Transverse colon (tissue), 4 donors: ENCODE measurements around the gene ZNF415.

Experiments used
- POLR2A ChIP-seq: fragments of 450-650 bp; IDR thresholded peaks from one replicate; pipeline ENCODE4 v1.6.1; 2016; ENCODE audit warnings: antibody characterized with exemption, mild to moderate bottlenecking, moderate library complexity
- POLR2AphosphoS5 ChIP-seq, 3 donors: sonication (generic); formaldehyde crosslinking; IDR thresholded peaks; one replicate each; pipeline ENCODE4 v1.6.1; 2016; ENCODE audit warnings: antibody characterized with exemption in 3 of 3
- TF ChIP-seq, protein P1 (sequence below), 5 experiments: fragments of 200-600 bp in 3 of 5; fragments of 450-650 bp in 2 of 5; sonication (generic) in 3 of 5; IDR thresholded peaks; 1 replicate in 2 of 5; 2 replicates in 3 of 5; pipeline ENCODE4 v1.5.1; 2016 to 2017; ENCODE audit warnings: antibody characterized with exemption in 5 of 5, inconsistent platforms in 3 of 5, mild to moderate bottlenecking in 2 of 5, moderate library complexity in 1 of 5

DNA sequence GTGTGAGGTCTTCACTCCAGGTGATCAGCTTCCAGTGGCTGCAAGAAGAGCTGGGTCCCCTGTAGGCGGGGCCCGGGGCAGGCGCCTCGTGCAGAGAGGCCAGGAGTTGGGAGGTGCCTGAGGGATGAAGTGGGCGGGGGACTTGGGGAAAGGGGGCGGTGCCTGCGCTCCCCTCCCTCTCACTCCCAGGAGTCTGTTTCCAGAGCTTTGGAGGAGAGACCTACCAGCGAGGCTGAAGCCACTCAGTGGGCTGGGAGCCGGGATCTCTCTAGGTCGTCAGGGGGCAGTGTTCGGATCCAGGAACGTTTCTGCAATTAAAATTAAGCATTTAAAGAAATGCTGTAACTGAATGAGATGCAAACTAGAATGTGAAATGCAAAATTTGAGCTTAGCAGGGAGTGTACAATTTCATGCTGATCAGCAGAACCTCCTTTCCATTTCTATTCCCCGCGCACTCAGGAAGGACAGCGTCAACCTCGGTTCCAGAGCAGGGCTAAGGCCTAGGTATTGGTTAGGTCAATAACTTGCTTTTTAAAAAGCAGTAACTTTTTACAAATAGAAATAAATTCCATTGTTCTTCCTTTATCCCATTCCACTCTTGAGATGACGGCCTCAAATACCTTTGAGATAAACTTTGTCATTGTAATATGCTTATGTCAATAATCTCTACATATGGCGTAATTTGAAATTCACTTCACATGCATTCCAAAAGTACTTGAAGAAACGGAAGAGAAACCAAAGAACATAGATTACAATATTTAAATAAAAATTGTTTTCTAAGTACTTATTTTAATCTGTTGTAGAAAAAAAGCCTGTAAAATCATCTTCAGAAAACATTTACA, 41.1 kb downstream of the ZNF415 start:
- TF ChIP-seq, protein P1, sequence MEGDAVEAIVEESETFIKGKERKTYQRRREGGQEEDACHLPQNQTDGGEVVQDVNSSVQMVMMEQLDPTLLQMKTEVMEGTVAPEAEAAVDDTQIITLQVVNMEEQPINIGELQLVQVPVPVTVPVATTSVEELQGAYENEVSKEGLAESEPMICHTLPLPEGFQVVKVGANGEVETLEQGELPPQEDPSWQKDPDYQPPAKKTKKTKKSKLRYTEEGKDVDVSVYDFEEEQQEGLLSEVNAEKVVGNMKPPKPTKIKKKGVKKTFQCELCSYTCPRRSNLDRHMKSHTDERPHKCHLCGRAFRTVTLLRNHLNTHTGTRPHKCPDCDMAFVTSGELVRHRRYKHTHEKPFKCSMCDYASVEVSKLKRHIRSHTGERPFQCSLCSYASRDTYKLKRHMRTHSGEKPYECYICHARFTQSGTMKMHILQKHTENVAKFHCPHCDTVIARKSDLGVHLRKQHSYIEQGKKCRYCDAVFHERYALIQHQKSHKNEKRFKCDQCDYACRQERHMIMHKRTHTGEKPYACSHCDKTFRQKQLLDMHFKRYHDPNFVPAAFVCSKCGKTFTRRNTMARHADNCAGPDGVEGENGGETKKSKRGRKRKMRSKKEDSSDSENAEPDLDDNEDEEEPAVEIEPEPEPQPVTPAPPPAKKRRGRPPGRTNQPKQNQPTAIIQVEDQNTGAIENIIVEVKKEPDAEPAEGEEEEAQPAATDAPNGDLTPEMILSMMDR (IDR thresholded peaks at IDR 0.05) = no peak
- TF ChIP-seq POLR2A = no peak
- no peak for TF ChIP-seq POLR2AphosphoS5 (IDR thresholded peaks at IDR 0.05)
